HG03196 (cell line): Measurements from ENCODE around the gene CRACR2B.
A peak's percentile ranks its signal among the peaks of the same experiment; 100 is the strongest.

Experiments
- ATAC-seq: cut with Tn5 transposase; IDR thresholded peaks from one replicate; pipeline ENCODE4 v1.9.1; 2021; ENCODE audit not compliant: unreplicated experiment

Gene CRACR2B

DNA sequence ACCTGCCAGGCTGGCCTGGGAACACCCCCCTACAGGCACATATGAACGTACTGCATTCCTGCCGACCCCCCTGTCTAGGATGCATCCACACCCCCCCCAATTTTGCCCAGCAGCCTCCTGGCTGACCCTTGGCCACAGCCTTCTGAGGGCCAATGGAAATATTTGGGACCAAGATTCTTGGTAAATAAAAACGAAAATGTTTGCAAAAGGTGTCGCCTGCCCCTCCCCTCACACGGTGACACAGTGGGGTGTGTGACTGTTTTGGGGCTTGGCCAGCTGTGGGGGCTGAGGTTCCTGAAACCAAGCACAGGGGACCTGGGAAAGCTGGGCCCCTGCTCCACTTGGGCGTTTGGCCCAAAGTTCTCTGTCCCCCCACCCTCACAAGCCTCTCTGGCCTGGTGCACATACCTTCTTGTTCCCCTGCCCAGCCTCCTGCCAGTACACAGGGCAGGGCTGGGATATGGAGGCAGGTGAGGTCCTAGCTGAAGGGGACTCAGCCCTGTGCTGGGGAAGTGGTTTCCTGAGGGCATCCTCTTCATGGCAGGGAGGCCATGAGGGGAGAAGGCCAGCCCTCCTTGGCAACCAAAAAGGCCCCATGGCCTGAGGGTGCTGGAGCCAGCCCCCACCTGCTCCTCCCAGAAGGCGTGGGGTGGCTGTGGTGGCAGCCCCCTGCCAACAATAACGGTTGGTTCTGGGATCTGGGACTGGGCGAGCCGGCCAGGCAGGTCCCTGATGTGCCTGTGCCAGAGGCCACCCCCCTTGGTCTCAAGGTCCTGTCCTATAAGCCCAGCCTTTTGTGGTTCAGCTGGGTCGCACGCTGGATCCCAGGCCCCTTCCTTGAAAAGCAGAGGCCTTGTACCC is 2.1 kb upstream of the CRACR2B start:
- ATAC-seq = no peak

DNA sequence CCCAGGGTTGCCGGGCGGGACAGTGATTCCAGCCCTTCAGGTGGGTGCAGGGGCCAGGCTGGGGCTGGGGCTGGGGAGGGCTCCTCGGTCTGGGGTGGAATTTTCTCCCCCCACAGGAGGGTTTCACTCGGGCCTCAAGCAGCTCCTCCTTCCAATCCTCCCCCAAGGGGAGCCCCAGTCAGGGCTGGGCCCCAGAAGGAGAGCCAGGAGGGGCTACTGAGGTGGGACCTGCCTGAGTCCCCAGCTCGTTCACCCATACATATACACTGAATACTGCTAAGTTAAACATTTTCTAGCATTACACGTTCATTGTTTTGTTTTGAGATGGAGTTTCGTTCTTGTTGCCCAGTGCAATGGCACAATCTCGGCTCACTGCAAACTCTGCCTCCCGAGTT is 1.5 kb upstream of the CRACR2B start:
- no peak for ATAC-seq

DNA sequence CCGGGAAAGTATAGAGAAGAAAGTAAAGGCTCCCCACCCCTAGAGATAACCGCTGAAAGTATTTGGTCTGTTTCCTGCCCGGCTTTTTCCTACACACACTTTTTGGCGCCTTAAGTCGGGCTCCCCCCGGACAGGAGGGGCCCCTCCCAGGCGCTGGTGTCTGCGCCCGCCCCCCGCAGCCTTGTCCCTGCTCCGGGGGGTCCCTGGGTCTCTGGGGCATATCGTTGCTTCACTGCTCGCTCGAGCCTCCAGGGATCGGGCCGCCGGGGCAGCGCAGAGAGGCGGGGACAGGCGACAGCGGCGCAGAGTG is 928 bp upstream of the CRACR2B start:
- no peak for ATAC-seq

DNA sequence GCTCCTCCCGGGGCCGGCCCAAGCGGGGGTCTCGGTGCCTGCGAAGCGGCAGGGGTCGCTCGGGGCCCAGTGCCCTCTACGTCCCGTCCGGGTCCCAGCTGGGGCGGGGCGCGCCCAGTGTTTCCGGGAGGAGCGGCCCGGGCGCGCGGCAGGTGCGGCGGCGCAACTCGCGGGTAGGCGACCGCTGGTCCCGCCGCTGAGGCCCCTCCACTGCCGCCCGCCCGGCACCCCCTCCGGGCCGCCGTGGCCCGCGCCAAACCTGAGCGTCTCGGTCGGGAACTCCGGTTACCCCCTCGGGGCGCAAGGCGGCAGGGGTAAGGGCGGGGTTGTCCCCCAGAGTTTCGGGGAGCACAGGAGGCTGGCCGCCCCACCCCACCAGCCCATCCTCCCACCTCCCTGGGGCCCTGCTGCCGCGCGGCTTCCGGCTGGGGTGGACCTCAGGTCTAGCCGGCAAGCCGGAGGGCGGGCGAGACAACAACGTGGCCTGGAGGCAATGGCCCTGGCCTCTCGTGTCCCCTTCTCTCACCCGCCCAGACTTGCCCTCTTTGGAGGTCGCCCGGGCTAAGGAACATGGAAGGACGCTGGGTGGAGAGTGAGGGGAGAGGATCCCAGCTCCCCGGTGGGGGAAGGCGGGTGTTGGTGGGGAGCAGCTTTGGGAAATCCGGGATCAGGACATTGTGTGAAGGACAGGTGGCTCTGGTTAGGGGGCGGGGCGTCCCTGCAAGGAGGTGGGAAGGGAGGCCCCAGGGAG is 398 bp upstream of the CRACR2B start:
- no peak for ATAC-seq

DNA sequence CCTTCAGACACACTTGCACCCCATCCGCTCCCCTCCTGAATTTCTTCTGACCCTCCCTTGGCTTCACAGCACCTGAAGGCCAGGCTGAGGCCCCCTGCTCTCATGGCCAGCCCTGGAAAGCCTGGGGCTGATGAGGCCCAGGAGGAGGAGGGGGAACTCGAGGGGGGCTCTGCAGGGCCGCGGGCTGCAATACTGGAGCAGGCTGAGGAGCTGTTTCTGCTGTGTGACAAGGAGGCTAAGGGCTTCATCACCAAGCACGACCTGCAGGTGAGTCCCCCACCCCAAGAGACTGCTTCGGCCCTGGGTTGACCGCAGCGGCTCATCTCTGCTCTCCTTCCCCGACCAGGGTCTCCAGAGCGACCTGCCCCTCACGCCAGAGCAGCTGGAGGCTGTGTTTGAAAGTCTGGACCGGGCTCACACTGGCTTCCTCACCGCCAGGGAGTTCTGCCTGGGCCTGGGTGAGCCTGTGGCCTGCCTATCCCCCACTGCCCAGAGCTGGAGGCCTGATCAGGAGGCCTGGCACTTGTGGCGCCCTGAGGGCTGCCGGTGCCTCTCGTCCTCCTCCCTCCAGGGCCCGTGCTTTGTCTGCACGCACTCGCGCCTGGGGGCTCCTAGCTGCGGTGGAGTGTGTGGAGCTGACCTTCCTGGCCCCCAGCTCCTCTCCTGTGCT is 922 bp downstream of the CRACR2B start:
- ATAC-seq = no peak

DNA sequence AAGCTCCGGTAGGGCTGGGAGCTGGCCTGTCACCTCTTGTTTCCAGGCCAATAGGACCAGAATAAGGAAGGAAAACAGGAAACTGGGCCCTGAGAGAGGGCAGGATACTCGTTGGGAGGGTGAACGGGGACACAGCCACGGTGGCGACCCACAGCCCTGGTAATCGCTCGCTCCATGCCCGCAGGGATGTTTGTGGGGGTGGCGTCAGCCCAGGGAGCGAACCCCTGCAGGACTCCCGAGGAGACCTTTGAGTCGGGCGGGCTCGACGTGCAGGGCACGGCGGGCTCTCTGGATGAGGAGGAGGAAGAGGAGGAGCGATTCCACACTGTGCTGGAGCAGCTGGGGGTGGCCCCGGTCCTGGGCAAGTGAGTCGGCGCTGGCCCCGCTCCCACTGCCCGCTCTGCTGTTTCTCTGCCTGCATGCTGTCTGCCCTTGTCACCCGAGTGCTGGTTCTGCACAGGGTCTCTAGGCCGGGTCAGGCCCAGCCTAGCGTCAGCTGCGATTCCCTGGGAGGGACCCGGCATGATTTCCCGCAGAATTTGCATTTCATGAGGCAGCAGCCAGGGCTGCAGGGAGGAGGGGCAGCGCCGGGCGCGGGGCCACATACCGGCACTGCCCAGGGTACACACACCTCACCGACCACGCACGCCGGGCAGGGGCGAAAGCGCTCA is 1.6 kb downstream of the CRACR2B start:
- no peak for ATAC-seq

DNA sequence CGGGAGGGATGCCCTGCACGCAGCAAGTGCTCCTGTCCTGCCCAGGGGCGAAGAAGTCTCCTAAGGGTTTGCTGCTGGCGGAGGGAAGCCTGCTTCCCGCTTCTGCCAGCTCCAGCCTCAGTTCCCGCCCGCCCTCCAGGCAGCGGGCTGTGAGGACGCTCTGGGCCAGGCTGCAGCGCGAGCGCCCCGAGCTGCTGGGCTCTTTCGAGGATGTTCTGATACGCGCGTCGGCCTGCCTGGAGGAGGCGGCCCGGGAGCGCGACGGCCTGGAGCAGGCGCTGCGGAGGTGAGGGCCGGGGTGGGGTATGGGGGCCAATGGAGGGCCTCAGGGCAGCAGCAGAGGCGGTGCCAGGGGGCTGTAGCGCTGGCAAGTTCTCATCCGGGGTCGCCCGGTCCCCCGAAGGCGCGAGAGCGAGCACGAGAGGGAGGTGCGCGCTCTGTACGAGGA is 2.2 kb downstream of the CRACR2B start:
- no peak for ATAC-seq

DNA sequence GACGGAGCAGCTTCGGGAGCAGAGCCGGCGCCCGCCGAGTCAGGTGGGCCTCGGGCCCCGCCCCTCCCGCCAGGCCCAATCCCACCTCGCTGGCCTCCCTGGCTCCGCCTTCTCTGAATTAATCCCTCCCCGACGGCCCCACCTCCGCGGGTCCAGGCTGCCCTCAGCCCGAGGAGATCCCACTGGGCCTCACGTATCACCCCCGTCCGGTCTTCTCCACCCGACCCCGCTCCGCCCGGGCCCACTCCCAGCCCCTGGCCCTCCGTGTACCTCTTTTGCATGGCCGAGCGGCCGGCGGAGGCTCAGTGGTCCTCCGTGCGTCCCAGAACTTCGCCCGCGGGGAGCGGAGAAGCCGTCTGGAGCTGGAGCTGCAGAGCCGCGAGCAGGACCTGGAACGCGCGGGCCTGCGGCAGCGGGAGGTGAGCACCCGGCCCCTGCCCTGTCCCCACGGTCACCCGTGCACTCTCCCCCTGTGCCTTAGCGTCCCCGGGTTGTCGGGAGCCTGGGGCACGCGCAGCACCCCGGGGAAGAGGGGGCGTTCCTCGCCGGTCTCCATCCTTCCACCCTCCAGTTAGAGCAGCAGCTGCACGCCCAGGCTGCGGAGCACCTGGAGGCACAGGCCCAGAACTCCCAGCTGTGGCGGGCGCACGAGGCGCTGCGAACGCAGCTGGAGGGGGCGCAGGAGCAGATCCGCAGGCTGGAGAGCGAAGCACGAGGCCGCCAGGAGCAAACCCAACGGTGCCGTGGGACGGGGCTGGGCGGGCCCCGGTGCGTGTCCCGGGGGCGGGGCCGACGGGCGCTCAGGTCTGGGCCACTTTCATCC is 2.8 kb downstream of the CRACR2B start:
- no peak for ATAC-seq

DNA sequence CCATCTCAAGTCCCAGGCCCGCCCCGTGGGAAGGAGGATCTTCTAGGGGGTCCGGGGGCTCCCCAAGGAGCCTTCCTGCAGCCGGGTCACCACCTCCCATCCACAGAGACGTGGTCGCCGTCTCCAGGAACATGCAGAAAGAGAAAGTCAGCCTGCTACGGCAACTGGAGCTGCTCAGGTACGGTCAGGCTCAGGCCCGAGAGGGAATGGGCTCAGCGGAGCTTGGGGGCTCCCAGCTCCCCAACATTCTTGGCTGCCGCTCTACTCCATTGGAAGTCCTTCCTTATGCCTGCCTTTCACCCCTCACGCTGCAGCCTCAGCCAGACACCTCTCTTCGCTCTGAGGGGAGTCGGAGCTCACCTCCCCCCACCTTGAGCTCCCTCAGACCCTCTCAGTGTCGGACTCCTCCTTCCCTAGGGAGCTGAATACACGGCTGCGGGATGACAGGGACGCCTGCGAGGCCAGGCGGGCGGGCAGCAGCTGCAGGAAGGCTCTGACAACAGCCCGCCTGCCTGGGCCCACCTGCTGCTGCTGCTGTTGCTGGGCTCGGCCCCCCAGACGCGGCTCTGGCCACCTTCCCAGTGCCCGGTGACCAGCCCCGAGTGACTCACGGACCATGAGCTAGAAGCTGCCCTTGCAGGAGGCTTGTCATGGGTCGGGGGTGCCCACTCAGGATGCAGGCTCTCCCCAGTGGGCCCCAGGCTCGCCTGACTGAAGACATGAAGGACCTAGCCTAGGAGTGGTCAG is 3.6 kb downstream of the CRACR2B start:
- ATAC-seq = no peak

DNA sequence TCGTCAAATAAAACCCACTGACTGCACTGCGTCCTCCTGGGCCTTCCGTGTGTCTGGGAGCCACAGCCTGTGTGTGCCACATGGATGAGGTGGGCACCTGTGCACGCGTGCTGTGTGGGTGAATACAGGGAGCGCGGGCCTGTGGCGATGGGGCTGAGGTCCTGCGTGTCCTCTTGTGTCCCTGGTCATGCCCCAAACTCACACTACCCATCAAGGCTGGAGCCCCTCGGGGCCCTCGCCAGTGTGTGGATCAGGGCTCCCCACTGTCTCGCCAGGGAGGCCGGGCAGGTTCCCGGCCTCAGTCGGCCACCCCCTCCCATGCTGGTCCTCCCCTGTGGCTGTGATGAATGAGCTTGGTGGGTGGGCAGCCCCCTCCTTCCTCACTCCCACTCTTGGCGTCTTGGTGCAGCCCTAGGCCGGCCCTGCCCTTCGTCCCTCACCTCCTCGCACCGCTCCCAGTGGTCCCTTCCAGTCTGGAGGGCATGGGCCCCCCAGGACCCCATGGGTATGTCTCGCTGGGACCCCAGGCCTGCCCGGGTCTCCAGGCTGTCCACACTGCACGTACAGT is 4.3 kb downstream of the CRACR2B start:
- no peak for ATAC-seq

DNA sequence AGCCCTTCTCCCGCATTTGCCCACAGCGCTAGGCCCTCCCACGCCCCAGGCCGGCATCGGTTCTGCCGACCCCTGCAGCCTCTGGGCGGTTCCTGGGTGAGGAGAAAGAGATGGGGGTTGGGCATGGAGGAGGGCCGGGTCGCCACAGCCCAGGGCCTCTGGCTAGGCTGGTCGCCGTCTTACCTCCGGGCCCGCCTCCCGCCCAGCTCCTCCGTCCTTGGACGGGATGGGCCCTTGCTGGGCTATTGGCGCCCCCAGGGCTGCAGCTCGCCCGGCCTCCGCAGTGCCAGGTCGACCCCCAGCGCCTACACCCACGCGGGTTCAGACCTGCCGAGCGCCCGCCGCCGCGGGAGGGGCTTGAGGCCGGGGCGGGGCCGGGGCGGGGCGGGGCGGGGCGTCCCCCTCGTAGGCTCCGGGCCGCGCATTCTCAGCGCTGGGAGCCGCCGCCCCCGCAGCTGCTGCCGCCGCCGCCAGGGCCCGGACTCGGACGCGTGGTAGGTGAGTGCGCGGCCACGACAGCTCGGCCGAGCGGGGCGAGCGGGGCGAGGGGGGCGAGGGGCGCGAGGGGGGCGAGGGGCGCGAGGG is 4.9 kb downstream of the CRACR2B start, which contains the start of gene CD151:
TSS of gene CD151 (plus strand) at position 424 of the 585 bp plus-strand sequence. CDS start 3,118 bp downstream, outside the sequence.
- peak; percentile 31 for ATAC-seq

DNA sequence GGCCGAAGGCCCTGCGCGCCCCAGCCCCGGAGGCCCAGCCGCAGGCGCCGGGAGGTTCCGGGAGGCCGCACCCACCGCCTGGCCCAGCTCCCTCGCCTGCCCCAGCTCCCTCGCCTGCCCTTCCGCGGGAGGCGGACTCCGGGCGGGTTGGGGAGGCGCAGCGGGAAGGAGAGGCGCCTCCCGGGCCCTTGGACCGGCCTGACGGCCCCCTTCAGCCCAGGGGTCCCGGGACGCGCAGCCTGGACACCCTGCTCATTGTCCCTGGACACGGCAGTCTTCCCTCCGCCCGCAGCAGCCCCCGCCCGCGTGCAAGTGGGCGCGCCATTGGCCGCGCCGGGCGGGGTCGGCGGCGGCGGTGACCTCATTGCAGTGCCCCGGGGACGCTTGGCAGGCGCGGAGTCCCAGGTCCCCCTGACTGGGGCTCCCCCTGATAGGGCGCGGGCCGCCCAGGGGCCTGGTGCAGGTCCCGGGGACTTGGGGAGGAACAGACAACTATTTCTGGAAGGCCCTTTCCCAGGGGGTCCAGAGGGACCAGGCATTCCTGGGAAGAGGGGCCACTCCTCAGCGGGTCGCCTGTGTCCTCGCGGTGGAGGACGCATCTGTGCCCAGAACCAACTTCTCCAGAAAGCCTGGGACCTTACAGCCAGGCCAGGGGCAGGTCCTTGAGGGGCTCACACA is 5.5 kb downstream of the CRACR2B start:
- peak; percentile 5 for ATAC-seq

DNA sequence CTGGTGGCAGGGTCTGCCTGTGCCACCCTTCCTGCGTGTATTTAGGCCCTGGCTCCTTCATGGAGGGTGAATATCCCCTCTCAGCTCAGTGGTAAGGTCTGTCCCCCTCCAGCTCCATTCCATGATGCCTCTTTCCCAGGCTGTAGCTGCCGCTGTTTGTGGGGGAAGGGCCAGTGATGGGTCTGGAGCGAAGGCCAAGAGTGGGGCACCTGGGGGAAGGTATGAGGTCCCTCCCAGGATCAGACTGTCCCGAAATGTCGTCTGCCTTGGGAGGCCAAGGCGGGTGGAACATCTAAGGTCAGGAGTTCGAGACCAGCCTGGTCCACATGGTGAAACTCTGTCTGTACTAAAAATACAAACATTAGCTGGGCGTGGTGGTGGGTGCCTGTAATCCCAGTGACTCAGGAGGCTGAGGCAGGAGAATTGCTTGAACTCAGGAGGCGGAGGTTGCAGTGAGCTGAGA is 6.2 kb downstream of the CRACR2B start:
- no peak for ATAC-seq

DNA sequence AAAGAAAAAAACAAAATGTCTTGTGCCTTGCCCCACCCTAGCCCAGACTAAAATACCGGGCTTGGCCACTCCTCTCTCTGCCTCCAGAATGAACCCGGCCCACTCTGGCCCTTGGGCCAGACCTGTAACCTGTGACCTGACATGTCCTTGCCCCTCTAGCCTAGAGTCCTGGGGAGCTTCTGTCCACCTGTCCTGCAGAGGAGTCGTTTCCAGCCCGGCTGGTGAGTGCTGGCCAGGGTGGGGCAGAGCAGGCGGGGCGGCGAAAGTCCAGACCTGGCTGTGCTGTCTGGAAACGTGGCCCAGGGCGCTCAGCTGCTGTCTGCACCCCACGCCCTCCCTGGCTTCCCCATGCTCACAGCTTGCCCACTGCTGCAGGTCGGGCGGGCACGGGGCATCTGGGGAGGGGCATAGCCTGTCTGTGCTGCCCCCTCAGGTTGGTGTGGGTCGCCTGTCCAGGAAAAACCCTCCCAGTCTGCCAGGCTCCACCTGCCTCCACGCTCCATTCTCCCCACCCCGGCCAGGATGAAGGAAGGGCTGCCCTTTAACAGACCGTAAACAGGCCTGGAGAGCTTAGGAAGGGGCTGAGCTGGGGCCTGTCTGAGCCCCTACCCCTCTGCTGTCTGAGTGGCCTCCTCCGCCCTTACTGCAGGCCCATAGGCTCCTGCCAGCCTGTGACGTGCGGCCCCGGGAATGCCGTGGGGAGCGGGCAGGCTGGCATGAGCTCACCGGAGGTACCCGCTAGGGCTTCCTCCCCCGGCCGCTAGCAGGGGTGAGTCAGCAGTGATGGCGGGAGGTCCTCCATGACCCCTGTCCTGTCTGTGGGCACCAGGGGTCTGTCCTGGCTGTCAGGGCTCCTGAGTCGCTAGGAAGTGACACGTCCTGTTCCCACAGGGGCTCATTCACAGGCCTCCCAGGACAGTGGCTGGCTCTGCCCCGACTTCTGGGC is 6.9 kb downstream of the CRACR2B start:
- no peak for ATAC-seq

DNA sequence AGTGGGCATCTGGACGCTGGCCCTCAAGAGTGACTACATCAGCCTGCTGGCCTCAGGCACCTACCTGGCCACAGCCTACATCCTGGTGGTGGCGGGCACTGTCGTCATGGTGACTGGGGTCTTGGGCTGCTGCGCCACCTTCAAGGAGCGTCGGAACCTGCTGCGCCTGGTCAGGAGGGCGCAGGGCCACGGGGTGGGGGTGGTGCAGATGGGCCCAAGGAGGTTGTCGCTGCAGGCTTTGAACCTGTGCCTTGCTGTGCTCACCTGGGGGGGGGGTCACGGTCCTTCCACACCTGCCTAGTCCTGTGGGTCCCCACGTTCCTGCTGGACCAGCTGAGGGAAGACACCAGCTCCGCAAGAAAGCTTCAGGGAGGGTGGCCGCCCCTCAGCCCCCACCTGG is 8.6 kb downstream of the CRACR2B start:
- no peak for ATAC-seq

DNA sequence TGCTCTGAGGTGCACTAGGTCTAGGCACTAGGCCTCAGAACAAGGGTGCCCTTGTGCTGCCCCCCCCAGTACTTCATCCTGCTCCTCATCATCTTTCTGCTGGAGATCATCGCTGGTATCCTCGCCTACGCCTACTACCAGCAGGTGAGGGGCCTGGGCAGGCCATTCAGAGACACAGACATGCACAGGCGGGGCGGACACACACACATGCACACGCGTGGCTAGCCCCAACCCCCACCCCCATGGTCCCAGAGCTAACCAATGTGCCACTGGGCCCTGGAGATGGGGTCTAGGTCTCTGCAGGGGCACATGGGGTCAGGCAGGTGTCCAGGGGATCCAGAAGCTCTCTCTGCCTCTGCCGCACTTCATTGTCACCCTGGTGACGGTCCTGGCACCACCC is 9.0 kb downstream of the CRACR2B start:
- no peak for ATAC-seq
